DND-41 (cell line): ENCODE data around the gene OR52L1.

Experiments used
- ATAC-seq: fragments of 200-7000 bp; cut with Tn5 transposase; 3 replicates; pipeline ENCODE4 v1.9.1; 2021; ENCODE audit warnings: low read depth; ENCODE audit not compliant: insufficient read depth
- DNase-seq: peaks from one replicate; pipeline ENCODE4 v3.0.0-alpha.2; 2020
- H2AFZ ChIP-seq: 2 replicates; pipeline ENCODE4 v1.6.0; 2012; ENCODE audit warnings: low read depth, low read length
- H3K27ac ChIP-seq: 2 replicates; pipeline ENCODE4 v1.5.1; 2012; ENCODE audit warnings: low read length, inconsistent platforms
- H3K27me3 ChIP-seq: fragments of 200-600 bp; sonication (generic); 2 replicates; pipeline ENCODE4 v1.6.0; 2012; ENCODE audit warnings: low read length, mild to moderate bottlenecking, inconsistent platforms; ENCODE audit not compliant: insufficient read depth, poor library complexity
- H3K36me3 ChIP-seq: 2 replicates; pipeline ENCODE4 v1.5.1; 2012; ENCODE audit warnings: low read length, inconsistent platforms; ENCODE audit not compliant: insufficient read depth
- H3K4me1 ChIP-seq: 2 replicates; pipeline ENCODE4 v1.5.1; 2012; ENCODE audit warnings: mild to moderate bottlenecking, low read length; ENCODE audit not compliant: insufficient read depth
- H3K4me2 ChIP-seq: 2 replicates; pipeline ENCODE4 v1.6.0; 2012; ENCODE audit warnings: mild to moderate bottlenecking, moderate library complexity, low read length, inconsistent platforms; ENCODE audit not compliant: insufficient read depth
- H3K4me3 ChIP-seq, 2 experiments: fragments of 200-600 bp in 1 of 2; shearing (Covaris generic) in 1 of 2; 2 replicates each; pipeline ENCODE4 v1.5.1; 2012 to 2016; ENCODE audit warnings: inconsistent platforms in 2 of 2, low read length in 2 of 2, mild to moderate bottlenecking in 2 of 2, low read depth in 1 of 2, moderate library complexity in 1 of 2
- H3K79me2 ChIP-seq: 2 replicates; pipeline ENCODE4 v1.6.0; 2012; ENCODE audit warnings: low read length, inconsistent platforms; ENCODE audit not compliant: insufficient read depth
- H3K9ac ChIP-seq: 2 replicates; pipeline ENCODE4 v1.6.0; 2012; ENCODE audit warnings: low read depth, mild to moderate bottlenecking, inconsistent platforms, low read length, moderate library complexity
- H3K9me3 ChIP-seq: 2 replicates; pipeline ENCODE4 v1.5.1; 2012; ENCODE audit warnings: low read length, moderate library complexity, mild to moderate bottlenecking, inconsistent platforms; ENCODE audit not compliant: insufficient read depth, severe bottlenecking
- H4K20me1 ChIP-seq: 2 replicates; pipeline ENCODE4 v1.6.0; 2012; ENCODE audit warnings: low read length; ENCODE audit not compliant: insufficient read depth
- CTCF ChIP-seq: IDR thresholded peaks from 2 replicates; pipeline ENCODE4 v1.5.1; 2012; ENCODE audit warnings: borderline replicate concordance, low read length, moderate library complexity, mild to moderate bottlenecking; ENCODE audit not compliant: poor library complexity, severe bottlenecking; ENCODE audit errors: extremely low read depth
- EZH2 ChIP-seq: IDR thresholded peaks from 3 replicates; pipeline ENCODE4 v1.6.1; 2012; ENCODE audit warnings: borderline replicate concordance, low read depth, mild to moderate bottlenecking, moderate library complexity, low read length, inconsistent platforms; ENCODE audit not compliant: severe bottlenecking

OR52L1 gene

GRCh38 chr11:6012035-6012668 is 25.4 kb upstream of the OR52L1 start:
- H3K4me2 ChIP-seq, result no peak overlapping the region
- no peak overlapping the region for H3K27ac ChIP-seq
- H3K9ac ChIP-seq, result no peak overlapping the region
- H3K4me3 ChIP-seq, result no peak overlapping the region
- H3K27me3 ChIP-seq, result peaks cover 3% of the 10 kb centered on the region
- H3K4me1 ChIP-seq, result no peaks in the 10 kb centered on the region
- H3K36me3 ChIP-seq, result no peaks in the 10 kb centered on the region
- H3K79me2 ChIP-seq, result no peaks in the 10 kb centered on the region
- DNase-seq (no peak), ATAC-seq (no peak)
- H3K9me3 ChIP-seq, result peaks cover 3% of the 10 kb centered on the region
- H2AFZ ChIP-seq, result no peak overlapping the region
- no peak for TF ChIP-seq CTCF
- TF ChIP-seq EZH2, result no peak
- no peaks in the 10 kb centered on the region for H4K20me1 ChIP-seq

DNA sequence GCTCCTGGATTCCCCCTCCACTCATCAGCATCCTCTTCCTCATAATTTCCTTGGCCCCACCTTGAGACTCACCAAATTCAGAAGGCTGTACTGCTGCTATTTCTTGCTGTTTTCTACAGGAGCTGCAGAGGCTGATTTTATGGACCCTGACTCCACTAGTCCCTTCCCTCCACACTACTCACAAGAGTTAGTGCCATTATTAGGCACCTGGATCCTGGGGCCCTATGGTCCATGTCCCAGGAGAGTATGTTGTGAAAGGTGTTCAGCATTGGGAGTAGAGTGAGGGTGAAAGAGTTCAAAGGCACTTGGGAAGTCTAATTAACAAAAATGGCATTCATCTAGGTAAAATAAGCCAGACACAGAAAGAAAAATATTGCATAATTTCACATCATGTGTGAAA is 20.1 kb upstream of the OR52L1 start, which contains the start of gene OR56A4:
Gene OR56A4 (minus strand): TSS at position 101 of the 400 bp plus-strand sequence. CDS start 3,954 bp downstream, outside the sequence.
- H3K27me3 ChIP-seq, result peaks cover 6% of the 10 kb centered on the region
- no peak for TF ChIP-seq EZH2
- no peak for TF ChIP-seq CTCF
- DNase-seq (no peak), ATAC-seq (no peak)
- H3K79me2 ChIP-seq, result no peaks in the 10 kb centered on the region
- no peak within 1 kb of the TSS for H3K27ac ChIP-seq
- no peak within 1 kb of the TSS for H3K4me2 ChIP-seq
- no peak within 1 kb of the TSS for H3K4me3 ChIP-seq
- no peaks in the 10 kb centered on the region for H3K9me3 ChIP-seq
- no peaks in the 10 kb centered on the region for H4K20me1 ChIP-seq
- no peak within 1 kb of the TSS for H2AFZ ChIP-seq
- H3K4me1 ChIP-seq, result no peaks in the 10 kb centered on the region
- H3K36me3 ChIP-seq, result no peaks in the 10 kb centered on the region
- no peak within 1 kb of the TSS for H3K9ac ChIP-seq

DNA sequence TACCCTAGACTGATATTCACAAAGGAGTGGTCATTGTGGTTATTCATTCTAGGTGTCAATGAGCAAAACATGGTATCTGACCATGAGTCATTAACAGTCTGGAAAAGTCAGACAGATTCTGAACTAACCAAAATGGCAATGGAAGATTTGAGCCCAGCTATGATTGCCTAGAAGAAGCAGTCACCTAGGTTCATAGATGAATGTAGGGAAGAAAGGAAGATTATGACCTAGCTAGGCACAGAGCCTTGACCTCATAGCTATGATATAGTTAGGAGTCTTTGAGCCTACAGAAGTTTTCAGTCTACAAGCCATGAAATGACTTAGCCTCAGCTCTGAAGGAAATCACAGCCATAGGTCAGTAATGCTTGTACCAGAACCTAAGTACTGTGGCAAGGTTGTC is 19.6 kb upstream of the OR52L1 start:
- no peaks in the 10 kb centered on the region for H4K20me1 ChIP-seq
- no peaks in the 10 kb centered on the region for H3K36me3 ChIP-seq
- no peaks in the 10 kb centered on the region for H3K4me1 ChIP-seq
- H3K79me2 ChIP-seq, result no peaks in the 10 kb centered on the region
- H2AFZ ChIP-seq, result no peak overlapping the region
- no peak overlapping the region for H3K27ac ChIP-seq
- H3K4me2 ChIP-seq, result no peak overlapping the region
- no peak overlapping the region for H3K9ac ChIP-seq
- no peaks in the 10 kb centered on the region for H3K9me3 ChIP-seq
- H3K27me3 ChIP-seq, result peaks cover 3% of the 10 kb centered on the region
- TF ChIP-seq CTCF (no peak), EZH2 (no peak)
- no peak overlapping the region for H3K4me3 ChIP-seq
- DNase-seq (no peak), ATAC-seq (no peak)
